Measurements from ENCODE around the gene TCAIM.
"Not testable (repeated sequence)": the region's sequence is repeated elsewhere in the genome, so short reads cannot be mapped to it uniquely, and the experiment has no call there.

DNA sequence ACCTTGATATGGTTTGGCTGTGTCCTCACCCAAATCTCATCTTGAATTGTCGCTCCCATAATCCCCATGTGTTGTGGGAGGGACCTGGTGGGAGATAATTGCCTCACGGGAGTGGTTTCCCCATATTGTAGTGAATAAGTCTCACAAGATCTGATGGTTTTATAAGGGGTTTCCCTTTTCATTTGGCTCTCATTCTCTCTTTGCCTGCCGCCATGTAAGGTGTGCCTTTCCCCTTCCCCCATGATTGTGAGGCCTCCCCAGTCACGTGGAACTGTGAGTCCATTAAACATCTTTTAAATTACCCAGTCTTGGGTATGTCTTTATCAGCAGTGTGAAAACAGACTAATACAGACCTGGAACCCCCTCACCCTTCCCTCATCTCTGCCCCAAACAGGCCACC is 79.6 kb downstream of the TCAIM start:
- TF ChIP-seq EZH2 (IDR thresholded peaks at IDR 0.05); POLR2AphosphoS5 (IDR thresholded peaks at IDR 0.05; ENCODE audit: borderline replicate concordance, low read depth, low read length): not testable (repeated sequence)
